Activated CD4-positive, alpha-beta T cell treated with anti-CD3 and anti-CD28 coated beads, Interleukin-2, amount 50 U/mL, for 24 hours (primary cell): ENCODE data around the gene IMP4.
A peak's percentile ranks its signal among the peaks of the same experiment; 100 is the strongest.

Experiments used
- DNase-seq, 2 donors: peaks; one replicate each; pipeline ENCODE4 v3.0.0-alpha.2; 2020; ENCODE audit warnings: low read depth in 1 of 2, low spot score in 1 of 2

The IMP4 gene

GRCh38 chr2:130355578-130356431 lies 13.1 kb downstream of the IMP4 start, which contains the start of gene PTPN18:
Gene PTPN18 (plus strand): TSS chr2:130356056. CDS start chr2:130356108, 52 bp downstream.
- DNase-seq, result no peak

GRCh38 chr2:130357864-130358263 lies 15.2 kb downstream of the IMP4 start:
- no peak for DNase-seq

- no peak for DNase-seq
These were observed 16.0 kb downstream of the IMP4 start for GRCh38 chr2:130358420-130359350.

- no peak for DNase-seq
These were observed 16.8 kb downstream of the IMP4 start for GRCh38 chr2:130359466-130359865.

- DNase-seq, result no peak
These were observed 20.8 kb downstream of the IMP4 start for GRCh38 chr2:130363479-130363878.

GRCh38 chr2:130365075-130365474 lies 22.4 kb downstream of the IMP4 start:
- no peak for DNase-seq

GRCh38 chr2:130365963-130366362 lies 23.3 kb downstream of the IMP4 start:
- DNase-seq, result no peak

- DNase-seq, result no peak
These were observed 24.0 kb downstream of the IMP4 start for GRCh38 chr2:130366720-130367119.

GRCh38 chr2:130368786-130369185 lies 26.1 kb downstream of the IMP4 start:
- no peak for DNase-seq

- DNase-seq, result no peak
These were observed 26.7 kb downstream of the IMP4 start for GRCh38 chr2:130369311-130369964.

- DNase-seq, result no peak
These were observed 27.3 kb downstream of the IMP4 start for GRCh38 chr2:130369965-130370341.

- no peak for DNase-seq
These were observed 27.8 kb downstream of the IMP4 start for GRCh38 chr2:130370490-130370889.

- DNase-seq, result no peak
These were observed 29.0 kb downstream of the IMP4 start for GRCh38 chr2:130371723-130372054.

GRCh38 chr2:130372055-130372832 lies 29.5 kb downstream of the IMP4 start:
- DNase-seq, result peak; percentile 50

GRCh38 chr2:130372833-130373807 lies 30.4 kb downstream of the IMP4 start:
- no peak for DNase-seq

- no peak for DNase-seq
These were observed 31.2 kb downstream of the IMP4 start for GRCh38 chr2:130373808-130374365.

- no peak for DNase-seq
These were observed 32.0 kb downstream of the IMP4 start for GRCh38 chr2:130374587-130375290.
